NB4 (cell line): ENCODE data around the gene FRMD4B.

Experiments
- DNase-seq: peaks from one replicate; pipeline ENCODE4 v3.0.0; 2010; ENCODE audit warnings: low read depth
- H3K4me3 ChIP-seq: one replicate; pipeline ENCODE4 v1.5.1; 2011; ENCODE audit warnings: mild to moderate bottlenecking, low read depth, low read length, moderate library complexity
- MYC ChIP-seq: IDR thresholded peaks from 2 replicates; pipeline ENCODE4 v1.6.1; 2011; ENCODE audit warnings: low read depth, low read length
- POLR2A ChIP-seq: IDR thresholded peaks from 2 replicates; pipeline ENCODE4 v1.6.1; 2011; ENCODE audit warnings: mild to moderate bottlenecking; ENCODE audit not compliant: insufficient read length; ENCODE audit errors: extremely low read depth
- TF ChIP-seq, protein P1 (sequence below): IDR thresholded peaks from 2 replicates; pipeline ENCODE4 v1.6.1; 2011; ENCODE audit warnings: low read depth, low read length
- TF ChIP-seq, protein P2 (sequence below): IDR thresholded peaks from one replicate; pipeline ENCODE4 v1.5.1; 2012; ENCODE audit warnings: low read depth, low read length

Gene FRMD4B

DNA sequence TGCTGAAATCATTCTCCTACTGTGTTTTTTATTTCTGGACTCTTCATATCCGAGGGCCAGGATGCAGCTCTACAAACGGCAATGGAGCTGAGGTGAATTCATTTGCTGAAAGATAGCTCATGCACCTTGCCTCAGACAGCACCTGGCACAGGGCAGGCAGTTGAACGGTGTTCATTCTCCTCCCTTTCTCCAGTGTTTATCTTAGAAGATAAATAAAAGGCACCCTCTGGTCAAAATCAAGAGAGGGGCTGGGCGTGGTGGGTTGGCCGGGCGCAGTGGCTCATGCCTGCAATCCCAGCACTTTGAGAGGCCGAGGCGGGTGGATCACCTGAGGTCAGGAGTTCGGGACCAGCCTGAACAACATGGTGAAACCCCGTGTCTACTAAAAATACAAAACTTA lies 184.2 kb downstream of the FRMD4B start:
- no peak overlapping the region for H3K4me3 ChIP-seq
- no peak for DNase-seq
- TF ChIP-seq MYC (no peak), POLR2A (no peak)
- TF ChIP-seq, protein P1, sequence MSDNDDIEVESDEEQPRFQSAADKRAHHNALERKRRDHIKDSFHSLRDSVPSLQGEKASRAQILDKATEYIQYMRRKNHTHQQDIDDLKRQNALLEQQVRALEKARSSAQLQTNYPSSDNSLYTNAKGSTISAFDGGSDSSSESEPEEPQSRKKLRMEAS: no peak
- TF ChIP-seq, protein P2, sequence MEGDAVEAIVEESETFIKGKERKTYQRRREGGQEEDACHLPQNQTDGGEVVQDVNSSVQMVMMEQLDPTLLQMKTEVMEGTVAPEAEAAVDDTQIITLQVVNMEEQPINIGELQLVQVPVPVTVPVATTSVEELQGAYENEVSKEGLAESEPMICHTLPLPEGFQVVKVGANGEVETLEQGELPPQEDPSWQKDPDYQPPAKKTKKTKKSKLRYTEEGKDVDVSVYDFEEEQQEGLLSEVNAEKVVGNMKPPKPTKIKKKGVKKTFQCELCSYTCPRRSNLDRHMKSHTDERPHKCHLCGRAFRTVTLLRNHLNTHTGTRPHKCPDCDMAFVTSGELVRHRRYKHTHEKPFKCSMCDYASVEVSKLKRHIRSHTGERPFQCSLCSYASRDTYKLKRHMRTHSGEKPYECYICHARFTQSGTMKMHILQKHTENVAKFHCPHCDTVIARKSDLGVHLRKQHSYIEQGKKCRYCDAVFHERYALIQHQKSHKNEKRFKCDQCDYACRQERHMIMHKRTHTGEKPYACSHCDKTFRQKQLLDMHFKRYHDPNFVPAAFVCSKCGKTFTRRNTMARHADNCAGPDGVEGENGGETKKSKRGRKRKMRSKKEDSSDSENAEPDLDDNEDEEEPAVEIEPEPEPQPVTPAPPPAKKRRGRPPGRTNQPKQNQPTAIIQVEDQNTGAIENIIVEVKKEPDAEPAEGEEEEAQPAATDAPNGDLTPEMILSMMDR: no peak

DNA sequence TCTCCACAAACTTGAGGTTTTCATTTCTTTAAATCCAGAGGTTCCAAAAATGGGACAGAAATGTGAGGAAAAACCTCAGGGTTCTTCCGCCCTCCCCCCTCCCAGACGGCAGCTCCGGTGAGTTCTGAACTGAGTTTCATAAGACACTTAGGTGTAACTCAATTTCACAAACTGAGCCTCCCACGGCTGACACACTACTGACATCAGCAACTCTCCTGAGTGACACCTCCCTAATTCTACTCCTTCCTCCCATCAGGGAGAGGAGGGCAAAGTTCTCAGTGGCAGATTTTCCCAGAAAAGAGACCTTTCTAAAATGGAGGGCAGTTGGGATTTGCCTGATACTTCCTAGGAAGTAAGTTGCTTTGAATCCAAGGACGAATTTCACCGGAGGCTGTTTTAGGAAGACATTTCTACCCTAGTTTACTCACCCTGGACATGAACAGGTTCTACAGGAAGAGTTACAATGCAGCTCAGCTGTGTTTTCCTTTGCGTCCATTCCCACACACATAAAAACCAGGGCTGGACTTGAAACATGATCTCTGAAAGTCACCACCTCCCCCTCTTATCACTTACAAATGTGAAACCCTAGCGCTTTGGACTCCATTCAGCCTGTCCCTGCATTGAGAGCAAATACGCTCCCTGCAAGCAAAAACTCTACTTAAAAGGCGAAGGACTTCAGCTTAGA lies 185.4 kb downstream of the FRMD4B start:
- TF ChIP-seq, protein P2: no peak
- TF ChIP-seq MYC: no peak
- TF ChIP-seq, protein P1: no peak
- no peak for TF ChIP-seq POLR2A
- DNase-seq: no peak
- no peak overlapping the region for H3K4me3 ChIP-seq

DNA sequence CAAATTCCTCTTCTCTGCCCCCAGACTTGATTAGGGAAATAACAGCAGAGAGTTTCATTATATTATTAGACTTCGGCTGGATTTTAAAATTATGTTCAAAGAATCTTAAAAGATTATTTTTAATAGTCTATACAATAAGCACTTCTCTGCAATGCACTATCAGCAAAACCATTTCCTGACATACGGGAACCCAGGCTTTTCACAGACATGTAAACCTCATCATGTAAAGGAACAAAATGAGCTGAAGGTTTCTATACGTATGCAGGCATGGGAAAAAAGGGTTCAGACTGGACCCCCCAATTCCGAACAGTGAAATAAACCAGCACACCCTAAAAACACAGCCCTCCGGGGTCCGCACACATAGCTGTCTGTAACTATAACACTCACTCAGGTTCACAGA lies 185.9 kb downstream of the FRMD4B start:
- no peak for DNase-seq
- no peak overlapping the region for H3K4me3 ChIP-seq
- no peak for TF ChIP-seq MYC
- TF ChIP-seq, protein P1: no peak
- no peak for TF ChIP-seq POLR2A
- TF ChIP-seq, protein P2: no peak

DNA sequence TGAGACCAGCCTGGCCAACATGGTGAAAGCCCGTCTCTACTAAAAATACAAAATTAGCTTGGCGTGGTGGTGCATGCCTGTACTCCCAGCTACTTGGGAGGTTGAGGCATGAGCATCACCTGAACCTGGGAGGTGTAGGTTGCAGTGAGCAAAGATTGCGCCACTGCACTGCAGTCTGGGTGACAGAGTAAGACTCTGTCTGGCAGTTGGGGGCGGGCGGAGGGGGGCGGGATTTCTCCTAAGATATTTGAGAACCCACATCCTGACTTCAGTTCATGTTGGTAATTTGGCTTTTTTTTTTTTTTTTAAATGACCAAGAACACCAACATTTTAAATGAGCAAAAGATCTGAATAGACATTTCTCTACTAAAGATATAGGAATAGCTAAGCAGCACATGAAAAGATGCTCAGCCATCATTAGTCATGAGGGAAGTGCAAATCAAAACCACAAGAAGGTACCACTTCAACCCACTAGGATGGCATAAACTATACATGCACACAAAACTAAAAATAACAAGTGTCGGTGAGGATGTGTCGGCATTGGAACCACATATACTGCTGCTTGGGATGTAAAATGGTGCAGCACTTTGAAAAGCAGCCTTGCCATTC lies 187.9 kb downstream of the FRMD4B start:
- no peak overlapping the region for H3K4me3 ChIP-seq
- no peak for DNase-seq
- no peak for TF ChIP-seq POLR2A
- TF ChIP-seq, protein P2: no peak
- TF ChIP-seq, protein P1: no peak
- TF ChIP-seq MYC: no peak

DNA sequence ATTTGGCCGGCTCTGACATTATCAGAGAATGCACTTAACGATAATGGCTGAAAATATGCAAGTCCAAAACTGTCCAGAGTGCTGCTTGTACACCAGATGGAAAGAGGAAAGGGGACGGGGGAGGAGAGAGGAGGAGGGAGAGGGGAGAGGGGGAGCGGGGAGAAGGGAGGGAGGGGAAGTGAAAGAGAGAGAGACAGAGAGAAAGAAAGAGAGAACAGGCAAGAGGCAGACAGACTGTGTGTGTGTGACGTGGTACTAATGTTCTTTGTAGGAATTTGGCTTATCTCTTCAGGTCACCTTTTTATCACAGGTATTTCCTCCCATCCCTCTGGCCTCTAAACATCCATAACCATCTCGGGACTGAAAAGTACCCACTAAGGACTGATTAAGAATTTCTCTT lies 188.4 kb downstream of the FRMD4B start:
- no peak for TF ChIP-seq POLR2A
- TF ChIP-seq, protein P1: no peak
- no peak for TF ChIP-seq MYC
- no peak for DNase-seq
- no peak overlapping the region for H3K4me3 ChIP-seq

DNA sequence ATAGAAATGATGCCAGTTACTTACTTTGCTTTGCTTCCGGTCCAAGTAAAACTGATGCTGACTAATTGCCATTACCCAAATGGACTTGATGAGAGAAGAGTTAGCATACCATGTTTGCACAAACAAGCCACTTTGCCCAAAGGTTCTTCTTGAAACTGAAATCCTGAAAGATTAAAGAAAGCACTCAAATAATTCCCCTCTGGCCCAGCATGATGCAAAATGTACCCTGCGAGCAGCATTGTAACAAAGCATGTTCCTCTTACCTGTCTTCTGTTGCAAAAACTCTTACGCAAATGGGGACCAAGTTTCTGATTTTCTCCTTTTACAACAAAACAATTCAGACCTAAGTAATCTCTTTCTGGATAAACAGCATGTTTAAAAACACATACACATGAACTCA lies 189.0 kb downstream of the FRMD4B start:
- DNase-seq: no peak
- H3K4me3 ChIP-seq: no peak overlapping the region
- TF ChIP-seq POLR2A (no peak), MYC (no peak)
- TF ChIP-seq, protein P2: no peak
- TF ChIP-seq, protein P1: no peak
